GM23338 (cell line): ENCODE measurements around the gene CES2.

Experiments used
- CREB1 ChIP-seq: fragments of 250-450 bp; sonication (Bioruptor Pico); IDR thresholded peaks from 2 replicates; pipeline ENCODE4 v1.5.0; 2020; ENCODE audit warnings: low read depth, mild to moderate bottlenecking, moderate library complexity
- EZH2 ChIP-seq: fragments of 200-600 bp; sonication (generic); IDR thresholded peaks from one replicate; pipeline ENCODE4 v1.8.0; 2017; ENCODE audit warnings: antibody characterized with exemption, mild to moderate bottlenecking, low read depth; ENCODE audit not compliant: unreplicated experiment
- EZH2phosphoT487 ChIP-seq: fragments of 200-600 bp; sonication (generic); IDR thresholded peaks from one replicate; pipeline ENCODE4 v1.8.1; 2018; ENCODE audit warnings: antibody characterized with exemption; ENCODE audit not compliant: unreplicated experiment
- POLR2AphosphoS5 ChIP-seq: IDR thresholded peaks from 2 replicates; pipeline ENCODE4 v1.6.1; 2016; ENCODE audit warnings: antibody characterized with exemption, low read depth
- ZNF114 ChIP-seq: fragments of 250-450 bp; sonication (Bioruptor Pico); IDR thresholded peaks from 2 replicates; pipeline ENCODE4 v1.5.0; 2020; ENCODE audit warnings: mild to moderate bottlenecking, moderate library complexity
- TF ChIP-seq, protein P1 (sequence below), 2 experiments: fragments of 200-600 bp in 1 of 2; sonication (generic) in 1 of 2; conservative IDR thresholded peaks; 2 replicates each; pipeline versions ENCODE4 v1.5.1 to v1.6.1; 2016 to 2017; ENCODE audit warnings: antibody characterized with exemption in 2 of 2, low read depth in 2 of 2, mild to moderate bottlenecking in 2 of 2, moderate library complexity in 1 of 2
- TF ChIP-seq, protein P2 (sequence below): IDR thresholded peaks from one replicate; pipeline ENCODE4 v1.6.1; 2018; ENCODE audit warnings: antibody characterized with exemption; ENCODE audit not compliant: unreplicated experiment
- TF ChIP-seq, protein P3 (sequence below): fragments of 250-450 bp; sonication (Bioruptor Pico); IDR thresholded peaks from 2 replicates; pipeline ENCODE4 v1.5.0; 2020; ENCODE audit warnings: mild to moderate bottlenecking, moderate library complexity

GRCh38 chr16:66903544-66904427 is 31.5 kb upstream of the CES2 start:
- TF ChIP-seq EZH2phosphoT487 (no peak), EZH2 (no peak), CREB1 (CRISPR knock-in tag) (no peak), POLR2AphosphoS5 (no peak), ZNF114 (CRISPR knock-in tag) (no peak)
- TF ChIP-seq, protein P1, sequence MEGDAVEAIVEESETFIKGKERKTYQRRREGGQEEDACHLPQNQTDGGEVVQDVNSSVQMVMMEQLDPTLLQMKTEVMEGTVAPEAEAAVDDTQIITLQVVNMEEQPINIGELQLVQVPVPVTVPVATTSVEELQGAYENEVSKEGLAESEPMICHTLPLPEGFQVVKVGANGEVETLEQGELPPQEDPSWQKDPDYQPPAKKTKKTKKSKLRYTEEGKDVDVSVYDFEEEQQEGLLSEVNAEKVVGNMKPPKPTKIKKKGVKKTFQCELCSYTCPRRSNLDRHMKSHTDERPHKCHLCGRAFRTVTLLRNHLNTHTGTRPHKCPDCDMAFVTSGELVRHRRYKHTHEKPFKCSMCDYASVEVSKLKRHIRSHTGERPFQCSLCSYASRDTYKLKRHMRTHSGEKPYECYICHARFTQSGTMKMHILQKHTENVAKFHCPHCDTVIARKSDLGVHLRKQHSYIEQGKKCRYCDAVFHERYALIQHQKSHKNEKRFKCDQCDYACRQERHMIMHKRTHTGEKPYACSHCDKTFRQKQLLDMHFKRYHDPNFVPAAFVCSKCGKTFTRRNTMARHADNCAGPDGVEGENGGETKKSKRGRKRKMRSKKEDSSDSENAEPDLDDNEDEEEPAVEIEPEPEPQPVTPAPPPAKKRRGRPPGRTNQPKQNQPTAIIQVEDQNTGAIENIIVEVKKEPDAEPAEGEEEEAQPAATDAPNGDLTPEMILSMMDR (conservative IDR thresholded peaks at IDR 0.05; ENCODE audit: low read depth in 2 of 2) = no peak
- TF ChIP-seq, protein P2, sequence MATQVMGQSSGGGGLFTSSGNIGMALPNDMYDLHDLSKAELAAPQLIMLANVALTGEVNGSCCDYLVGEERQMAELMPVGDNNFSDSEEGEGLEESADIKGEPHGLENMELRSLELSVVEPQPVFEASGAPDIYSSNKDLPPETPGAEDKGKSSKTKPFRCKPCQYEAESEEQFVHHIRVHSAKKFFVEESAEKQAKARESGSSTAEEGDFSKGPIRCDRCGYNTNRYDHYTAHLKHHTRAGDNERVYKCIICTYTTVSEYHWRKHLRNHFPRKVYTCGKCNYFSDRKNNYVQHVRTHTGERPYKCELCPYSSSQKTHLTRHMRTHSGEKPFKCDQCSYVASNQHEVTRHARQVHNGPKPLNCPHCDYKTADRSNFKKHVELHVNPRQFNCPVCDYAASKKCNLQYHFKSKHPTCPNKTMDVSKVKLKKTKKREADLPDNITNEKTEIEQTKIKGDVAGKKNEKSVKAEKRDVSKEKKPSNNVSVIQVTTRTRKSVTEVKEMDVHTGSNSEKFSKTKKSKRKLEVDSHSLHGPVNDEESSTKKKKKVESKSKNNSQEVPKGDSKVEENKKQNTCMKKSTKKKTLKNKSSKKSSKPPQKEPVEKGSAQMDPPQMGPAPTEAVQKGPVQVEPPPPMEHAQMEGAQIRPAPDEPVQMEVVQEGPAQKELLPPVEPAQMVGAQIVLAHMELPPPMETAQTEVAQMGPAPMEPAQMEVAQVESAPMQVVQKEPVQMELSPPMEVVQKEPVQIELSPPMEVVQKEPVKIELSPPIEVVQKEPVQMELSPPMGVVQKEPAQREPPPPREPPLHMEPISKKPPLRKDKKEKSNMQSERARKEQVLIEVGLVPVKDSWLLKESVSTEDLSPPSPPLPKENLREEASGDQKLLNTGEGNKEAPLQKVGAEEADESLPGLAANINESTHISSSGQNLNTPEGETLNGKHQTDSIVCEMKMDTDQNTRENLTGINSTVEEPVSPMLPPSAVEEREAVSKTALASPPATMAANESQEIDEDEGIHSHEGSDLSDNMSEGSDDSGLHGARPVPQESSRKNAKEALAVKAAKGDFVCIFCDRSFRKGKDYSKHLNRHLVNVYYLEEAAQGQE = no peak
- TF ChIP-seq, protein P3, sequence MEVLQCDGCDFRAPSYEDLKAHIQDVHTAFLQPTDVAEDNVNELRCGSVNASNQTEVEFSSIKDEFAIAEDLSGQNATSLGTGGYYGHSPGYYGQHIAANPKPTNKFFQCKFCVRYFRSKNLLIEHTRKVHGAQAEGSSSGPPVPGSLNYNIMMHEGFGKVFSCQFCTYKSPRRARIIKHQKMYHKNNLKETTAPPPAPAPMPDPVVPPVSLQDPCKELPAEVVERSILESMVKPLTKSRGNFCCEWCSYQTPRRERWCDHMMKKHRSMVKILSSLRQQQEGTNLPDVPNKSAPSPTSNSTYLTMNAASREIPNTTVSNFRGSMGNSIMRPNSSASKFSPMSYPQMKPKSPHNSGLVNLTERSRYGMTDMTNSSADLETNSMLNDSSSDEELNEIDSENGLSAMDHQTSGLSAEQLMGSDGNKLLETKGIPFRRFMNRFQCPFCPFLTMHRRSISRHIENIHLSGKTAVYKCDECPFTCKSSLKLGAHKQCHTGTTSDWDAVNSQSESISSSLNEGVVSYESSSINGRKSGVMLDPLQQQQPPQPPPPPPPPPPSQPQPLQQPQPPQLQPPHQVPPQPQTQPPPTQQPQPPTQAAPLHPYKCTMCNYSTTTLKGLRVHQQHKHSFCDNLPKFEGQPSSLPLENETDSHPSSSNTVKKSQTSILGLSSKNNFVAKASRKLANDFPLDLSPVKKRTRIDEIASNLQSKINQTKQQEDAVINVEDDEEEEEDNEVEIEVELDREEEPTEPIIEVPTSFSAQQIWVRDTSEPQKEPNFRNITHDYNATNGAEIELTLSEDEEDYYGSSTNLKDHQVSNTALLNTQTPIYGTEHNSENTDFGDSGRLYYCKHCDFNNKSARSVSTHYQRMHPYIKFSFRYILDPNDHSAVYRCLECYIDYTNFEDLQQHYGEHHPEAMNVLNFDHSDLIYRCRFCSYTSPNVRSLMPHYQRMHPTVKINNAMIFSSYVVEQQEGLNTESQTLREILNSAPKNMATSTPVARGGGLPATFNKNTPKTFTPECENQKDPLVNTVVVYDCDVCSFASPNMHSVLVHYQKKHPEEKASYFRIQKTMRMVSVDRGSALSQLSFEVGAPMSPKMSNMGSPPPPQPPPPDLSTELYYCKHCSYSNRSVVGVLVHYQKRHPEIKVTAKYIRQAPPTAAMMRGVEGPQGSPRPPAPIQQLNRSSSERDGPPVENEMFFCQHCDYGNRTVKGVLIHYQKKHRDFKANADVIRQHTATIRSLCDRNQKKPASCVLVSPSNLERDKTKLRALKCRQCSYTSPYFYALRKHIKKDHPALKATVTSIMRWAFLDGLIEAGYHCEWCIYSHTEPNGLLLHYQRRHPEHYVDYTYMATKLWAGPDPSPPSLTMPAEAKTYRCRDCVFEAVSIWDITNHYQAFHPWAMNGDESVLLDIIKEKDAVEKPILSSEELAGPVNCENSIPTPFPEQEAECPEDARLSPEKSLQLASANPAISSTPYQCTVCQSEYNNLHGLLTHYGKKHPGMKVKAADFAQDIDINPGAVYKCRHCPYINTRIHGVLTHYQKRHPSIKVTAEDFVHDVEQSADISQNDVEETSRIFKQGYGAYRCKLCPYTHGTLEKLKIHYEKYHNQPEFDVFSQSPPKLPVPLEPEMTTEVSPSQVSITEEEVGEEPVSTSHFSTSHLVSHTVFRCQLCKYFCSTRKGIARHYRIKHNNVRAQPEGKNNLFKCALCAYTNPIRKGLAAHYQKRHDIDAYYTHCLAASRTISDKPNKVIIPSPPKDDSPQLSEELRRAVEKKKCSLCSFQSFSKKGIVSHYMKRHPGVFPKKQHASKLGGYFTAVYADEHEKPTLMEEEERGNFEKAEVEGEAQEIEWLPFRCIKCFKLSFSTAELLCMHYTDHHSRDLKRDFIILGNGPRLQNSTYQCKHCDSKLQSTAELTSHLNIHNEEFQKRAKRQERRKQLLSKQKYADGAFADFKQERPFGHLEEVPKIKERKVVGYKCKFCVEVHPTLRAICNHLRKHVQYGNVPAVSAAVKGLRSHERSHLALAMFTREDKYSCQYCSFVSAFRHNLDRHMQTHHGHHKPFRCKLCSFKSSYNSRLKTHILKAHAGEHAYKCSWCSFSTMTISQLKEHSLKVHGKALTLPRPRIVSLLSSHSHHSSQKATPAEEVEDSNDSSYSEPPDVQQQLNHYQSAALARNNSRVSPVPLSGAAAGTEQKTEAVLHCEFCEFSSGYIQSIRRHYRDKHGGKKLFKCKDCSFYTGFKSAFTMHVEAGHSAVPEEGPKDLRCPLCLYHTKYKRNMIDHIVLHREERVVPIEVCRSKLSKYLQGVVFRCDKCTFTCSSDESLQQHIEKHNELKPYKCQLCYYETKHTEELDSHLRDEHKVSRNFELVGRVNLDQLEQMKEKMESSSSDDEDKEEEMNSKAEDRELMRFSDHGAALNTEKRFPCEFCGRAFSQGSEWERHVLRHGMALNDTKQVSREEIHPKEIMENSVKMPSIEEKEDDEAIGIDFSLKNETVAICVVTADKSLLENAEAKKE (CRISPR knock-in tag) = no peak
